ENCODE data around the gene NCBP3. TPM values are rescaled to one million over a fixed set of nuclear protein-coding genes. Genes with fewer than 3 reads are reported as not detected.

The NCBP3 gene
- total RNA-seq, 1 experiment from 2014 or later = 28.1 TPM

GRCh38 chr17:3877220-3877619, 31.2 kb upstream of the NCBP3 start:
- H3K4me3 ChIP-seq (ENCODE audit: low read depth in 2 of 2, low read length in 2 of 2) = no peak overlapping the region
- TF ChIP-seq REST (IDR thresholded peaks at IDR 0.05; ENCODE audit: insufficient read depth in 1 of 2, low read depth in 2 of 2, low read length in 1 of 2) (no peak), TCF7L2 (IDR thresholded peaks at IDR 0.05; ENCODE audit: low read depth, low read length) (no peak), SIN3A (IDR thresholded peaks at IDR 0.05; ENCODE audit: borderline replicate concordance, insufficient read depth, low read depth, low read length) (no peak), CTCF (IDR thresholded peaks at IDR 0.05) (no peak)
- in situ Hi-C loops (cut with HindIII; ENCODE audit: low pct_unique_long_range_greater_than_20kb, low sequenced_read_pairs) = no loop called here
- H3K36me3 ChIP-seq (ENCODE audit: control insufficient read depth, insufficient read depth, low read length) = no peaks in the 10 kb centered on the region
- ChIA-PET CTCF (no interaction called here), POLR2A (no interaction called here)
- no peaks in the 10 kb centered on the region for H3K4me1 ChIP-seq (ENCODE audit: control insufficient read depth, insufficient read depth, low read length)
- no peaks in the 10 kb centered on the region for H3K27me3 ChIP-seq (ENCODE audit: control insufficient read depth, insufficient read depth, low read length)
- no peaks in the 10 kb centered on the region for H3K9me3 ChIP-seq (ENCODE audit: control insufficient read depth, insufficient read depth, low read depth, low read length)
- DNase-seq (ENCODE audit: low read depth, low spot score) = no peak
- ATAC-seq = no peak
- H3K27ac ChIP-seq (ENCODE audit: low read length) = no peak overlapping the region
- no TSS peak for BruUV-seq (replicated peaks)
- intact Hi-C loops (cut with micrococcal nuclease; ENCODE audit: unreplicated experiment) = no loop called here

- ChIA-PET CTCF (no interaction called here), POLR2A (no interaction called here)
- H3K4me1 ChIP-seq (ENCODE audit: control insufficient read depth, insufficient read depth, low read length) = no peaks in the 10 kb centered on the region
- ATAC-seq = no peak
- H3K27me3 ChIP-seq (ENCODE audit: control insufficient read depth, insufficient read depth, low read length) = no peaks in the 10 kb centered on the region
- TF ChIP-seq TCF7L2 (IDR thresholded peaks at IDR 0.05; ENCODE audit: low read depth, low read length) (no peak), REST (IDR thresholded peaks at IDR 0.05; ENCODE audit: insufficient read depth in 1 of 2, low read depth in 2 of 2, low read length in 1 of 2) (no peak), POLR2AphosphoS5 (IDR thresholded peaks at IDR 0.05; ENCODE audit: low read depth, low read length) (no peak), SIN3A (IDR thresholded peaks at IDR 0.05; ENCODE audit: borderline replicate concordance, insufficient read depth, low read depth, low read length) (no peak), CTCF (IDR thresholded peaks at IDR 0.05) (no peak)
- in situ Hi-C loops (cut with HindIII; ENCODE audit: low pct_unique_long_range_greater_than_20kb, low sequenced_read_pairs) = no loop called here
- H3K9me3 ChIP-seq (ENCODE audit: control insufficient read depth, insufficient read depth, low read depth, low read length) = no peaks in the 10 kb centered on the region
- no peaks in the 10 kb centered on the region for H3K36me3 ChIP-seq (ENCODE audit: control insufficient read depth, insufficient read depth, low read length)
- no peak overlapping the region for H3K4me3 ChIP-seq (ENCODE audit: low read depth in 2 of 2, low read length in 2 of 2)
- BruUV-seq (replicated peaks) = no TSS peak
- DNase-seq (ENCODE audit: low read depth, low spot score) = no peak
- H3K27ac ChIP-seq (ENCODE audit: low read length) = no peak overlapping the region
- intact Hi-C loops (cut with micrococcal nuclease; ENCODE audit: unreplicated experiment) = no loop called here
Observed at GRCh38 chr17:3875317-3875716, 29.3 kb upstream of the NCBP3 start.

Data from Panc1 (cell line).